Right lobe of liver (tissue), 6 donors: ENCODE measurements around the gene PNCK. TPM values are rescaled to one million over a fixed set of nuclear protein-coding genes. Genes with fewer than 3 reads are reported as not detected.
A peak's percentile ranks its signal among the peaks of the same experiment; 100 is the strongest.
"Not testable (repeated sequence)": the region's sequence is repeated elsewhere in the genome, so short reads cannot be mapped to it uniquely, and the experiment has no call there.

ENCODE experiments used
- ATAC-seq, 4 donors: fragments of 200-7000 bp; cut with Tn5 transposase; one replicate each; pipeline ENCODE4 v1.9.1; 2020; ENCODE audit warnings: mild to moderate bottlenecking in 4 of 4, moderate library complexity in 4 of 4
- DNase-seq, 3 donors: peaks; one replicate each; pipeline ENCODE4 v3.0.0-alpha.2; 2020
- H3K27ac ChIP-seq, 3 donors: fragments of 200-600 bp; one replicate each; pipeline ENCODE4 v1.8.0; 2022
- H3K27me3 ChIP-seq, 2 donors: fragments of 200-600 bp; one replicate each; pipeline ENCODE4 v1.8.0; 2022
- H3K36me3 ChIP-seq, 4 donors: fragments of 200-600 bp; sonication (generic) in 1 of 4; one replicate each; pipeline versions ENCODE4 v1.5.1 to v1.8.0; 2017 to 2022; ENCODE audit warnings: control low read depth in 1 of 4
- H3K4me1 ChIP-seq, 4 donors: fragments of 200-600 bp; sonication (generic) in 1 of 4; one replicate each; pipeline versions ENCODE4 v1.5.1 to v1.8.0; 2017 to 2022; ENCODE audit warnings: control low read depth in 1 of 4
- H3K4me3 ChIP-seq, 3 donors: fragments of 200-600 bp; one replicate each; pipeline ENCODE4 v1.8.0; 2022
- H3K9me3 ChIP-seq, 4 donors: fragments of 200-600 bp; sonication (generic) in 1 of 4; one replicate each; pipeline versions ENCODE4 v1.5.1 to v1.8.0; 2017 to 2022; ENCODE audit warnings: control low read depth in 1 of 4
- CTCF ChIP-seq, 4 donors: fragments of 200-600 bp in 3 of 4; fragments of 450-650 bp in 1 of 4; IDR thresholded peaks; one replicate each; pipeline versions ENCODE4 v1.5.1 to v1.8.0; 2016 to 2022; ENCODE audit warnings: antibody characterized with exemption in 4 of 4, mild to moderate bottlenecking in 2 of 4
- POLR2A ChIP-seq: fragments of 450-650 bp; IDR thresholded peaks from one replicate; pipeline ENCODE4 v1.6.1; 2017; ENCODE audit warnings: antibody characterized with exemption, mild to moderate bottlenecking
- WGBS: methylation state at CpG from one replicate; pipeline ENCODE4 v1.1.6; 2018; ENCODE audit warnings: low coverage, low lambda C conversion rate; ENCODE audit not compliant: insufficient coverage; ENCODE audit errors: missing lambda C conversion rate; 5-methylcytosine and 5-hydroxymethylcytosine counted together
- intact Hi-C, 2 donors: fragments of 100-400 bp; cut with DNase I; formaldehyde crosslinking; loops; one replicate each; pipeline versions ENCODE4 v1.11.2 to v1.14.1; 2022
- total RNA-seq, 6 experiments: library from RNA; depleted of rRNA in 2 of 6; stranded (reverse); fragments of >200 nt in 2 of 6; fragmentation: NEBNext Ultra II Directional in 3 of 6; extraction: Animal tissue kit (Norgen Biotek cat#: 25700) in 3 of 6; gene quantifications; one replicate each; pipeline versions ENCODE4 v1.1.0 to v1.2.4, GENCODE V29; 2016 to 2023
- donor health status: DM: no; HTN: yes; CAD: no.
- donor health status: DM: no; HTN: no; CAD: no.
- donor health status: DM: no; HTN: no; CAD: no.
- donor health status: DM: no; HTN: yes; CAD: no.
- donor health status: DM: no; HTN: yes; CAD: no.

Gene PNCK
- total RNA-seq, 6 experiments from 2014 or later: 0.86 TPM; not detected in 5

GRCh38 chrX:153696100-153696499 is 22.5 kb upstream of the PNCK start:
- TF ChIP-seq CTCF (IDR thresholded peaks at IDR 0.05) (no peak), POLR2A (no peak)
- 79% methylated on average over 7 of the region's 15 CpGs for WGBS

GRCh38 chrX:153694687-153695270 is 21.2 kb upstream of the PNCK start:
- intact Hi-C loops: no loop called here
- ATAC-seq (no peak), DNase-seq (no peak)
- TF ChIP-seq POLR2A: no peak
- TF ChIP-seq CTCF (IDR thresholded peaks at IDR 0.05): no peak
- Histone ChIP-seq H3K9me3 (no peaks in the 10 kb centered on the region), H3K27me3 (no peaks in the 10 kb centered on the region), H3K36me3 (no peaks in the 10 kb centered on the region), H3K4me1 (no peaks in the 10 kb centered on the region), H3K4me3 (no peak overlapping the region), H3K27ac (no peak overlapping the region)
- WGBS: no CpG with 5 or more reads among the region's 23 CpGs

More at GRCh38 chrX:153696100-153696499, 22.5 kb upstream of the PNCK start:
- no peaks in the 10 kb centered on the region for H3K9me3 ChIP-seq
- ATAC-seq (no peak), DNase-seq (no peak)
- H3K4me1 ChIP-seq: no peaks in the 10 kb centered on the region
- no peaks in the 10 kb centered on the region for H3K36me3 ChIP-seq
- no peaks in the 10 kb centered on the region for H3K27me3 ChIP-seq
- H3K27ac ChIP-seq: no peak overlapping the region
- intact Hi-C loops: no loop called here
- no peak overlapping the region for H3K4me3 ChIP-seq

- H3K9me3 ChIP-seq, H3K4me1 ChIP-seq, H3K4me3 ChIP-seq, H3K27ac ChIP-seq, DNase-seq, H3K36me3 ChIP-seq, ATAC-seq, H3K27me3 ChIP-seq, intact Hi-C loops: not testable (repeated sequence)
- 80% methylated on average over 2 of the region's 16 CpGs for WGBS
Measured at GRCh38 chrX:153694256-153694655, 20.6 kb upstream of the PNCK start.

GRCh38 chrX:153693216-153694086 is 19.8 kb upstream of the PNCK start:
- no peak overlapping the region for H3K4me3 ChIP-seq
- DNase-seq: no peak
- peak in 3 of 4 donors; percentile 5 to 17 (median 7) for ATAC-seq
- H3K27ac ChIP-seq: no peak overlapping the region
- intact Hi-C loops: no loop called here
- H3K9me3 ChIP-seq: no peaks in the 10 kb centered on the region
- TF ChIP-seq POLR2A: no peak
- TF ChIP-seq CTCF (IDR thresholded peaks at IDR 0.05): no peak
- H3K36me3 ChIP-seq: no peaks in the 10 kb centered on the region
- WGBS: 47% methylated on average over 7 of the region's 31 CpGs
- no peaks in the 10 kb centered on the region for H3K4me1 ChIP-seq
- H3K27me3 ChIP-seq: no peaks in the 10 kb centered on the region

- no peak for TF ChIP-seq CTCF (IDR thresholded peaks at IDR 0.05)
- TF ChIP-seq POLR2A: no peak
- Histone ChIP-seq H3K4me3 (no peak overlapping the region), H3K4me1 (no peaks in the 10 kb centered on the region), H3K9me3 (no peaks in the 10 kb centered on the region), H3K36me3 (no peaks in the 10 kb centered on the region), H3K27ac (no peak overlapping the region), H3K27me3 (no peaks in the 10 kb centered on the region)
- DNase-seq: no peak
- no peak for ATAC-seq
- WGBS: 39% methylated on average over 5 of the region's 24 CpGs
- intact Hi-C loops: no loop called here
Measured at GRCh38 chrX:153692611-153693156, 19.1 kb upstream of the PNCK start.
